Measurements from ENCODE around the gene IBTK. TPM values are rescaled to one million over a fixed set of nuclear protein-coding genes. Genes with fewer than 3 reads are reported as not detected.
"Not testable (repeated sequence)": the region's sequence is repeated elsewhere in the genome, so short reads cannot be mapped to it uniquely, and the experiment has no call there.

IBTK gene
- total and polyA plus RNA-seq, 4 donors, result 14.1 to 66.8 (median 21.0) TPM

DNA sequence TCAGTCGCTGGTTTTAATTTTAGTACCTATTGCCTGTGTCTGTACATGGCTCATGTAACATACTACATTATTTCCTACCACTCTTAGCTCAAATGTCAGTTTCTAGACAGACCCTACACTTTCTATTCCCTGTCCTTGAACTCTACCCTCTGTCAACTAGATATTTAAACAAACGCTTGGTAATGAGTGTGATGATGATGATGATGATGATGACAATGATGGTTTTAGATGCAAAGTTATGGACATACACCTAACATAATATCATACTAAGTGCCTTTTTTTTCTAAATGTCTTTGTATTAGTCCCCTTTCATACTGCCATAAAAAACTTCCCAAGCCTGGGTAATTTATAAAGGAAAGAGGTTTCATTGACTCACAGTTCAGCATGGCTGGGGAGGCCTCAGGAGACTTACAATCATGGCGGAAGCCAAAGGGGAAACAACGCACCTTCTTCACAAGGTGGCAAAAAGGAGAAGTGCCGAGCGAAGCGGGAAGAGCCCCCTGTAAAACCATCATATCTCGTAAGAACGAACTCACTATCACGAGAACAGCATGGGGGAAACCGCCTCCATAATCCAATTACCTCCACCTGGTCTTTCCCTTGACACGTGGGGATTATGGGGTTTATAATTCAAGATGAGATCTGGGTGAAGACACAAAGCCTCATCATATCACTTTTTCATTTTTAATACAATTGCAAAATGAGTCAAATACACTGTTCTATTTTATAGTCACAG lies 87.1 kb downstream of the IBTK start:
- no peaks in the 10 kb centered on the region for H3K27me3 ChIP-seq (ENCODE audit: control insufficient read depth in 4 of 4, insufficient read depth in 4 of 4, low read length in 3 of 4)
- no peaks in the 10 kb centered on the region for H3K9me3 ChIP-seq (ENCODE audit: control insufficient read depth in 4 of 4, low read length in 3 of 4)
- no peak overlapping the region for H3K27ac ChIP-seq (ENCODE audit: low read depth in 1 of 2, low read length in 2 of 2)
- no peak for DNase-seq (ENCODE audit: low spot score)
- TF ChIP-seq FOXA1 (IDR thresholded peaks at IDR 0.05) (no peak), YY1 (IDR thresholded peaks at IDR 0.05) (no peak), HNF4A (conservative IDR thresholded peaks at IDR 0.05) (no peak), SP1 (IDR thresholded peaks at IDR 0.05) (no peak), EGR1 (IDR thresholded peaks at IDR 0.05; ENCODE audit: low read depth in 2 of 2) (no peak), FOXA2 (IDR thresholded peaks at IDR 0.05) (no peak), GABPA (IDR thresholded peaks at IDR 0.05 in 1 of 2, conservative IDR thresholded peaks at IDR 0.05 in 1 of 2) (no peak), TAF1 (conservative IDR thresholded peaks at IDR 0.05) (no peak), MAX (IDR thresholded peaks at IDR 0.05) (no peak)
- TF ChIP-seq, protein P1, sequence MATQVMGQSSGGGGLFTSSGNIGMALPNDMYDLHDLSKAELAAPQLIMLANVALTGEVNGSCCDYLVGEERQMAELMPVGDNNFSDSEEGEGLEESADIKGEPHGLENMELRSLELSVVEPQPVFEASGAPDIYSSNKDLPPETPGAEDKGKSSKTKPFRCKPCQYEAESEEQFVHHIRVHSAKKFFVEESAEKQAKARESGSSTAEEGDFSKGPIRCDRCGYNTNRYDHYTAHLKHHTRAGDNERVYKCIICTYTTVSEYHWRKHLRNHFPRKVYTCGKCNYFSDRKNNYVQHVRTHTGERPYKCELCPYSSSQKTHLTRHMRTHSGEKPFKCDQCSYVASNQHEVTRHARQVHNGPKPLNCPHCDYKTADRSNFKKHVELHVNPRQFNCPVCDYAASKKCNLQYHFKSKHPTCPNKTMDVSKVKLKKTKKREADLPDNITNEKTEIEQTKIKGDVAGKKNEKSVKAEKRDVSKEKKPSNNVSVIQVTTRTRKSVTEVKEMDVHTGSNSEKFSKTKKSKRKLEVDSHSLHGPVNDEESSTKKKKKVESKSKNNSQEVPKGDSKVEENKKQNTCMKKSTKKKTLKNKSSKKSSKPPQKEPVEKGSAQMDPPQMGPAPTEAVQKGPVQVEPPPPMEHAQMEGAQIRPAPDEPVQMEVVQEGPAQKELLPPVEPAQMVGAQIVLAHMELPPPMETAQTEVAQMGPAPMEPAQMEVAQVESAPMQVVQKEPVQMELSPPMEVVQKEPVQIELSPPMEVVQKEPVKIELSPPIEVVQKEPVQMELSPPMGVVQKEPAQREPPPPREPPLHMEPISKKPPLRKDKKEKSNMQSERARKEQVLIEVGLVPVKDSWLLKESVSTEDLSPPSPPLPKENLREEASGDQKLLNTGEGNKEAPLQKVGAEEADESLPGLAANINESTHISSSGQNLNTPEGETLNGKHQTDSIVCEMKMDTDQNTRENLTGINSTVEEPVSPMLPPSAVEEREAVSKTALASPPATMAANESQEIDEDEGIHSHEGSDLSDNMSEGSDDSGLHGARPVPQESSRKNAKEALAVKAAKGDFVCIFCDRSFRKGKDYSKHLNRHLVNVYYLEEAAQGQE (IDR thresholded peaks at IDR 0.05), result no peak
- TF ChIP-seq, protein P2, sequence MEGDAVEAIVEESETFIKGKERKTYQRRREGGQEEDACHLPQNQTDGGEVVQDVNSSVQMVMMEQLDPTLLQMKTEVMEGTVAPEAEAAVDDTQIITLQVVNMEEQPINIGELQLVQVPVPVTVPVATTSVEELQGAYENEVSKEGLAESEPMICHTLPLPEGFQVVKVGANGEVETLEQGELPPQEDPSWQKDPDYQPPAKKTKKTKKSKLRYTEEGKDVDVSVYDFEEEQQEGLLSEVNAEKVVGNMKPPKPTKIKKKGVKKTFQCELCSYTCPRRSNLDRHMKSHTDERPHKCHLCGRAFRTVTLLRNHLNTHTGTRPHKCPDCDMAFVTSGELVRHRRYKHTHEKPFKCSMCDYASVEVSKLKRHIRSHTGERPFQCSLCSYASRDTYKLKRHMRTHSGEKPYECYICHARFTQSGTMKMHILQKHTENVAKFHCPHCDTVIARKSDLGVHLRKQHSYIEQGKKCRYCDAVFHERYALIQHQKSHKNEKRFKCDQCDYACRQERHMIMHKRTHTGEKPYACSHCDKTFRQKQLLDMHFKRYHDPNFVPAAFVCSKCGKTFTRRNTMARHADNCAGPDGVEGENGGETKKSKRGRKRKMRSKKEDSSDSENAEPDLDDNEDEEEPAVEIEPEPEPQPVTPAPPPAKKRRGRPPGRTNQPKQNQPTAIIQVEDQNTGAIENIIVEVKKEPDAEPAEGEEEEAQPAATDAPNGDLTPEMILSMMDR (IDR thresholded peaks at IDR 0.05; ENCODE audit: low read depth, low read length, missing input control), result no peak
- TF ChIP-seq, protein P3, sequence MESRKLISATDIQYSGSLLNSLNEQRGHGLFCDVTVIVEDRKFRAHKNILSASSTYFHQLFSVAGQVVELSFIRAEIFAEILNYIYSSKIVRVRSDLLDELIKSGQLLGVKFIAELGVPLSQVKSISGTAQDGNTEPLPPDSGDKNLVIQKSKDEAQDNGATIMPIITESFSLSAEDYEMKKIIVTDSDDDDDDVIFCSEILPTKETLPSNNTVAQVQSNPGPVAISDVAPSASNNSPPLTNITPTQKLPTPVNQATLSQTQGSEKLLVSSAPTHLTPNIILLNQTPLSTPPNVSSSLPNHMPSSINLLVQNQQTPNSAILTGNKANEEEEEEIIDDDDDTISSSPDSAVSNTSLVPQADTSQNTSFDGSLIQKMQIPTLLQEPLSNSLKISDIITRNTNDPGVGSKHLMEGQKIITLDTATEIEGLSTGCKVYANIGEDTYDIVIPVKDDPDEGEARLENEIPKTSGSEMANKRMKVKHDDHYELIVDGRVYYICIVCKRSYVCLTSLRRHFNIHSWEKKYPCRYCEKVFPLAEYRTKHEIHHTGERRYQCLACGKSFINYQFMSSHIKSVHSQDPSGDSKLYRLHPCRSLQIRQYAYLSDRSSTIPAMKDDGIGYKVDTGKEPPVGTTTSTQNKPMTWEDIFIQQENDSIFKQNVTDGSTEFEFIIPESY (IDR thresholded peaks at IDR 0.05), result no peak
- no peak overlapping the region for H3K9ac ChIP-seq (ENCODE audit: low read depth in 1 of 2, low read length in 2 of 2)
- WGBS, result 93% methylated on average over 12 of the region's 12 CpGs
- peaks cover 0 to 4% (median 0%) of the 10 kb centered on the region in 4 donors for H3K36me3 ChIP-seq (ENCODE audit: control insufficient read depth in 4 of 4, insufficient read depth in 3 of 4, low read depth in 1 of 4, low read length in 3 of 4)
- no peak overlapping the region for H3K4me3 ChIP-seq (ENCODE audit: low read depth in 1 of 3, low read length in 3 of 3)
- no peaks in the 10 kb centered on the region for H3K4me1 ChIP-seq (ENCODE audit: control insufficient read depth in 4 of 4, insufficient read depth in 4 of 4, low read length in 3 of 4)

- WGBS, result 87% methylated on average over 3 of the region's 3 CpGs
- not testable (repeated sequence) for H3K9me3 ChIP-seq (ENCODE audit: control insufficient read depth in 4 of 4, low read length in 3 of 4); H3K36me3 ChIP-seq (ENCODE audit: control insufficient read depth in 4 of 4, insufficient read depth in 3 of 4, low read depth in 1 of 4, low read length in 3 of 4); H3K4me3 ChIP-seq (ENCODE audit: low read depth in 1 of 3, low read length in 3 of 3); H3K27ac ChIP-seq (ENCODE audit: low read depth in 1 of 2, low read length in 2 of 2); DNase-seq (ENCODE audit: low spot score); H3K9ac ChIP-seq (ENCODE audit: low read depth in 1 of 2, low read length in 2 of 2); H3K27me3 ChIP-seq (ENCODE audit: control insufficient read depth in 4 of 4, insufficient read depth in 4 of 4, low read length in 3 of 4); H3K4me1 ChIP-seq (ENCODE audit: control insufficient read depth in 4 of 4, insufficient read depth in 4 of 4, low read length in 3 of 4)
These were observed 94.8 kb downstream of the IBTK start for GRCh38 chr6:82152786-82153185.

GRCh38 chr6:82151147-82151546 lies 96.4 kb downstream of the IBTK start:
- not testable (repeated sequence) for H3K4me1 ChIP-seq (ENCODE audit: control insufficient read depth in 4 of 4, insufficient read depth in 4 of 4, low read length in 3 of 4); H3K36me3 ChIP-seq (ENCODE audit: control insufficient read depth in 4 of 4, insufficient read depth in 3 of 4, low read depth in 1 of 4, low read length in 3 of 4); H3K27me3 ChIP-seq (ENCODE audit: control insufficient read depth in 4 of 4, insufficient read depth in 4 of 4, low read length in 3 of 4); H3K27ac ChIP-seq (ENCODE audit: low read depth in 1 of 2, low read length in 2 of 2); H3K4me3 ChIP-seq (ENCODE audit: low read depth in 1 of 3, low read length in 3 of 3); DNase-seq (ENCODE audit: low spot score); H3K9ac ChIP-seq (ENCODE audit: low read depth in 1 of 2, low read length in 2 of 2); H3K9me3 ChIP-seq (ENCODE audit: control insufficient read depth in 4 of 4, low read length in 3 of 4)
- WGBS, result 94% methylated on average over 10 of the region's 10 CpGs

Data from liver (tissue), 9 donors.